K562 (cell line): ENCODE measurements around the gene FMOD. TPM values are rescaled to one million over a fixed set of nuclear protein-coding genes. Genes with fewer than 3 reads are reported as not detected.

Experiments
- ATAC-seq: fragments of 200-7000 bp; cut with Tn5 transposase; 3 replicates; pipeline ENCODE4 v1.9.1; 2020; ENCODE audit warnings: moderate library complexity
- BruUV-seq: library from RNA; stranded (reverse); fragments of 400-500 nt; replicated peaks from 2 replicates; lab custom pipeline; 2021; lab: Mats Ljungman, UMichigan
- CTCF ChIA-PET: fragments of 300-600 bp; formaldehyde crosslinking; extraction: SDS; loops from one replicate; lab custom pipeline; 2021; ENCODE audit warnings: low intra/inter-chr PET ratio; lab: Yijun Ruan, JAX
- POLR2A ChIA-PET: fragments of 300-600, 350-650 bp; sonication (Branson Sonifier 250); formaldehyde crosslinking; extraction: SDS; loops from one replicate; lab custom pipeline; 2021; ENCODE audit warnings: antibody characterized with exemption, inconsistent platforms; lab: Yijun Ruan, JAX
- DNase-seq, 4 experiments: peaks; one replicate each; pipeline versions ENCODE4 v3.0.0 to v3.0.0-alpha.2; 2011 to 2018; ENCODE audit warnings: low spot score in 3 of 4, mixed read lengths in 3 of 4; ENCODE audit errors: extremely low read depth in 1 of 4
- FAIRE-seq: peaks from 2 replicates; lab custom pipeline; 2011; peaks lifted over from hg19 to GRCh38; lab: Jason Lieb, UNC
- H2AFZ ChIP-seq: 2 replicates; pipeline ENCODE4 v1.6.0; 2011; ENCODE audit warnings: low read depth, low read length, control low read depth, inconsistent platforms
- H3K27ac ChIP-seq: fragments of 200-600 bp; 3 replicates; pipeline ENCODE4 v1.8.0; 2011; ENCODE audit warnings: low read depth, mild to moderate bottlenecking, control low read depth, inconsistent platforms, low read length, moderate library complexity, mixed read lengths; ENCODE audit errors: extremely low read depth
- H3K27me3 ChIP-seq, 2 experiments: fragments of 300-600 bp in 1 of 2; 2 replicates in 1 of 2; 3 replicates in 1 of 2; pipeline versions ENCODE4 v1.6.0 to v1.8.0; 2011; ENCODE audit warnings: inconsistent platforms in 2 of 2, low read length in 2 of 2, mild to moderate bottlenecking in 1 of 2, mixed read lengths in 1 of 2, moderate library complexity in 1 of 2; ENCODE audit not compliant: control insufficient read depth in 2 of 2, insufficient read depth in 2 of 2
- H3K36me3 ChIP-seq: fragments of 300-600 bp; 3 replicates; pipeline ENCODE4 v1.8.0; 2011; ENCODE audit warnings: mild to moderate bottlenecking, low read length, inconsistent platforms; ENCODE audit not compliant: control insufficient read depth, insufficient read depth
- H3K4me1 ChIP-seq, 2 experiments: fragments of 200-600 bp in 1 of 2; replicated peaks in 1 of 2; 2 replicates in 1 of 2; 3 replicates in 1 of 2; pipeline versions ENCODE4 v1.5.1 to v1.8.0; 2011; ENCODE audit warnings: inconsistent platforms in 2 of 2, low read length in 2 of 2, mild to moderate bottlenecking in 1 of 2, mixed read lengths in 1 of 2, moderate library complexity in 1 of 2; ENCODE audit not compliant: control insufficient read depth in 2 of 2, insufficient read depth in 2 of 2
- H3K4me2 ChIP-seq: 2 replicates; pipeline ENCODE4 v1.6.1; 2011; ENCODE audit warnings: low read length, control low read depth, inconsistent platforms, mixed read lengths; ENCODE audit not compliant: insufficient read depth
- H3K4me3 ChIP-seq: fragments of 200-600 bp; sonication (generic), shearing (Covaris generic); 2 replicates; pipeline ENCODE4 v1.5.1; 2016; ENCODE audit warnings: control low read depth, inconsistent platforms
- H3K79me2 ChIP-seq: fragments of 200-600 bp; 3 replicates; pipeline ENCODE4 v1.8.0; 2011; ENCODE audit warnings: low read length, inconsistent platforms; ENCODE audit not compliant: control insufficient read depth, insufficient read depth
- H3K9ac ChIP-seq, 2 experiments: 2 replicates each; pipeline versions ENCODE4 v1.6.0 to v1.6.1; 2011; ENCODE audit warnings: low read depth in 2 of 2, low read length in 2 of 2, control low read depth in 1 of 2, inconsistent platforms in 1 of 2, mild to moderate bottlenecking in 1 of 2, mixed read lengths in 1 of 2; ENCODE audit not compliant: insufficient read depth in 1 of 2
- H3K9me1 ChIP-seq: one replicate; pipeline ENCODE4 v1.6.0; 2011; ENCODE audit warnings: inconsistent platforms, mild to moderate bottlenecking, low read length, moderate library complexity; ENCODE audit not compliant: control insufficient read depth, insufficient read depth
- H3K9me3 ChIP-seq: replicated peaks from 2 replicates; pipeline ENCODE4 v1.5.1; 2011; ENCODE audit warnings: low read depth, low read length, inconsistent platforms; ENCODE audit not compliant: control insufficient read depth, insufficient read depth
- H4K20me1 ChIP-seq: replicated peaks from 2 replicates; pipeline ENCODE4 v1.6.1; 2011; ENCODE audit warnings: low read length, inconsistent platforms, mixed read lengths; ENCODE audit not compliant: control insufficient read depth, insufficient read depth
- MYBL2 ChIP-seq, 2 experiments: fragments of 450-650 bp in 1 of 2; sonication (generic) in 1 of 2; formaldehyde crosslinking in 1 of 2; IDR thresholded peaks; 2 replicates each; pipeline versions ENCODE4 v1.6.1 to v1.8.1; 2017 to 2022; ENCODE audit warnings: borderline replicate concordance in 1 of 2, inconsistent platforms in 1 of 2, low read depth in 1 of 2, mild to moderate bottlenecking in 1 of 2, missing genetic modification reagents in 1 of 2, moderate library complexity in 1 of 2
- NFE2L1 ChIP-seq: fragments of 450-650 bp; IDR thresholded peaks from 2 replicates; pipeline ENCODE4 v1.6.1; 2016; ENCODE audit warnings: missing genetic modification characterization, low read depth, mild to moderate bottlenecking, missing compliant biosample characterization, moderate library complexity, borderline replicate concordance
- RAD51 ChIP-seq: fragments of 450-650 bp; IDR thresholded peaks from 2 replicates; pipeline ENCODE4 v1.7.1; 2016; ENCODE audit warnings: low read depth, mild to moderate bottlenecking, borderline replicate concordance
- TAF15 ChIP-seq: fragments of 200-400 bp; formaldehyde crosslinking; IDR thresholded peaks from 2 replicates; pipeline ENCODE4 v1.6.1; 2017; ENCODE audit warnings: mild to moderate bottlenecking, low read depth, low read length, moderate library complexity
- ZNF445 ChIP-seq: fragments of 250-450 bp; sonication (Bioruptor Pico); IDR thresholded peaks from 2 replicates; pipeline ENCODE4 v1.4.0; 2020; ENCODE audit warnings: low read depth, mild to moderate bottlenecking, moderate library complexity
- ZNF830 ChIP-seq: fragments of 250-450 bp; sonication (Bioruptor Pico); IDR thresholded peaks from 2 replicates; pipeline ENCODE4 v1.5.0; 2021; ENCODE audit warnings: mild to moderate bottlenecking
- WGBS: fragments of 100-300 bp; shearing (Covaris generic); methylation state at CpG from one replicate; pipeline ENCODE4 v1.1.6; 2016; ENCODE audit warnings: low coverage, mixed read lengths; ENCODE audit not compliant: insufficient coverage; ENCODE audit errors: missing lambda C conversion rate; 5-methylcytosine and 5-hydroxymethylcytosine counted together
- in situ Hi-C: fragments of 300-500 bp; cut with MboI; formaldehyde crosslinking; loops from 4 replicates; pipeline ENCODE4 v1.15.0; 2018; ENCODE audit warnings: inconsistent platforms, mixed read lengths
- intact Hi-C: fragments of 100-400 bp; cut with micrococcal nuclease; formaldehyde crosslinking; loops from 2 replicates; pipeline ENCODE4 v1.14.2; 2022
- polyA plus RNA-seq, 8 experiments: library from polyadenylated mRNA; depleted of rRNA in 4 of 8; stranded (reverse) in 5 of 8; unstranded in 3 of 8; fragments of >200 nt; fragmentation: Nextera tagmentation in 2 of 8; fragmentation: Illumina TruSeq in 1 of 8; extraction: Ambion mirVana in 2 of 8; extraction: Trizol in 1 of 8; gene quantifications; 2 replicates each; pipeline versions ENCODE4 v1.2.1 to v1.2.3, GENCODE V29; 2011 to 2014; ENCODE audit warnings: inconsistent platforms in 1 of 8, missing spikeins in 1 of 8
- total RNA-seq, 7 experiments: library from RNA; depleted of rRNA in 6 of 7; stranded (reverse); fragments of >200 nt in 6 of 7; fragmentation: Illumina TruSeq in 2 of 7; extraction: Trizol in 2 of 7; gene quantifications; 2 replicates each; pipeline versions ENCODE4 v1.2.1 to v1.2.3, GENCODE V29; 2011 to 2021; ENCODE audit warnings: low replicate concordance in 1 of 7
- TF ChIP-seq, protein P1 (sequence below): fragments of 250-450 bp; sonication (Bioruptor Pico); IDR thresholded peaks from 2 replicates; pipeline ENCODE4 v1.5.0; 2021

FMOD gene
- total and polyA plus RNA-seq, 9 of the 15 experiments (the other 6 are each of a cell fraction or from before 2014, with no cell fraction given) = 0.03 to 0.13 (median 0.03) TPM; not detected in 6

DNA sequence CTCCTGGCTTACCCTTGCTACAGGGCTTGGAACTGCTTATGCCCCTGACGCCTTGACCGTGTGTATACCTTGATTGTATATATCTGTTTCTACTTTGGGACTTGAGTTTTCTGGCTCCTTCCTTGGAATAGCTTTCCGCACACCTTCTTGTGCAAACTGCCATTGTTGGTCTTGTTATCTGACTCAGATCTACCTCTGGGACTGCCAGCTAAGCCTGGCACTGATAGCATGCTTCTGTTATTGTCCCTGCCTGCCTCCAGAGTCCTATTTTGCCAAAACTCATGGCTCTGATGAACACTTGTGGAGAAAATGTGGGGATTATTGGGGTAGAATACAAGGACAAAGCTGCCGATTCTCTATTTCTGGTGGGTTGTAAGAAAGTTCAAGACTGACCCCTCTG lies 15.4 kb downstream of the FMOD start:
- TF ChIP-seq ZNF445 (CRISPR knock-in tag) (no peak), NFE2L1 (no peak), MYBL2 (IDR thresholded peaks at IDR 0.05; ENCODE audit: low read depth) (no peak), MYBL2 (CRISPR knock-in tag; IDR thresholded peaks at IDR 0.05; ENCODE audit: borderline replicate concordance) (no peak), ZNF830 (CRISPR knock-in tag) (no peak), TAF15 (no peak), RAD51 (no peak)
- TF ChIP-seq, protein P1, sequence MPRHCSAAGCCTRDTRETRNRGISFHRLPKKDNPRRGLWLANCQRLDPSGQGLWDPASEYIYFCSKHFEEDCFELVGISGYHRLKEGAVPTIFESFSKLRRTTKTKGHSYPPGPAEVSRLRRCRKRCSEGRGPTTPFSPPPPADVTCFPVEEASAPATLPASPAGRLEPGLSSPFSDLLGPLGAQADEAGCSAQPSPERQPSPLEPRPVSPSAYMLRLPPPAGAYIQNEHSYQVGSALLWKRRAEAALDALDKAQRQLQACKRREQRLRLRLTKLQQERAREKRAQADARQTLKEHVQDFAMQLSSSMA (CRISPR knock-in tag) = no peak
- WGBS = 14% methylated on average over 4 of the region's 4 CpGs
- intact Hi-C loops = loop anchor here (10.0 kb wide), 1 partner anchor 301 kb away; no protein-coding TSS in a partner anchor

More for the DNA sequence above, 15.4 kb downstream of the FMOD start:
- DNase-seq = no peak
- no peaks in the 10 kb centered on the region for H3K9me3 ChIP-seq
- no peaks in the 10 kb centered on the region for H4K20me1 ChIP-seq
- CTCF ChIA-PET = interaction anchor here (8.9 kb wide), 1 partner anchor 64 kb away, joined by 226 read pairs; no protein-coding TSS in a partner anchor
- no peak for FAIRE-seq
- H3K79me2 ChIP-seq = no peaks in the 10 kb centered on the region
- in situ Hi-C loops = loop anchor here (5.0 kb wide), 1 partner anchor 63 kb away; no protein-coding TSS in a partner anchor
- no peaks in the 10 kb centered on the region for H3K4me1 ChIP-seq
- ATAC-seq = no peak
- H3K36me3 ChIP-seq = no peaks in the 10 kb centered on the region
- H3K27me3 ChIP-seq = peaks cover 10 to 22% of the 10 kb centered on the region in 2 experiments; a peak in 3 of 5 replicates
- no peak overlapping the region for H3K4me2 ChIP-seq
- H3K4me3 ChIP-seq = no peak overlapping the region
- H3K9me1 ChIP-seq = no peaks in the 10 kb centered on the region
- no peak overlapping the region for H3K27ac ChIP-seq
- H3K9ac ChIP-seq = no peak overlapping the region
- POLR2A ChIA-PET = interaction anchor here (0.5 to 1.4 kb wide), 11 partner anchors 12 to 853 kb away, joined by 3 to 6 read pairs (median 3); no protein-coding TSS in a partner anchor
- no TSS peak for BruUV-seq
- H2AFZ ChIP-seq = no peak overlapping the region
